Measurements from ENCODE around the gene BTK.
"Not testable (repeated sequence)": the region's sequence is repeated elsewhere in the genome, so short reads cannot be mapped to it uniquely, and the experiment has no call there.

The BTK gene

DNA sequence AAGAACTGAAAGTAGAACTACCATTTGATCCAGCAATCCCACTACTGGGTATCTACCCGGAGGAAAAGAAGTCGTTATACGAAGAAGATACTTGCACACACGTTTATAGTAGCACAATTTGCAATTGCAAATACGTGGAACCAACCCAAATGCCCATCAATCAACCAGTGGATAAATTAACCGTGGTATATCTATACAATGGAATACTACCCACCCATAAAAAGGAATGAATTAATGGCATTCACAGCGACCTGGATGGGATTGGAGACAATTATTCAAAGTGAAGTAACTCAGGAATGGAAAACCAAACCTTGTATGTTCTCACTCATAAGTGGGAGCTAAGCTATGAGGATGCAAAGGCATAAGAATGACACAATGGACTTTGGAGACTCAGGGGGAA, 51.7 kb downstream of the BTK start:
- DNase-seq, result not testable (repeated sequence)

DNA sequence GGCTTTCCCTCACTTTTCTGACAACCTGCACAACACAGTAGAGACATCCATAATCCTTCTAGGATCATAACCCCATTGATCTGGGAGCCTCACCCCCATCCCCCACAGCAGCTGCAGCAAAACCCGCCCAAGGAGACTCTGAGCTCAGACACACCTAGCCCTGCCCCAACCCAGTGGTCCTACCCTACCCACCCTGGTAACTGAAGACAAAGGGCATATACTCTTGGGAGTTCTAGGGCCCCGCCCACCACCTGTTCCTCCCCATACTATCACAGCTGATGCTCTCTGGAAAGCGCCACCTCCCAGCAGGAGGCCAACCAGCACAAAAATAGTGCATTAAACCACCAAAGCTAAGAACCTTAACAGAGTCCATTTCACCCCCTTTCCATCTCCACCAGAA, 59.4 kb downstream of the BTK start:
- not testable (repeated sequence) for DNase-seq

DNA sequence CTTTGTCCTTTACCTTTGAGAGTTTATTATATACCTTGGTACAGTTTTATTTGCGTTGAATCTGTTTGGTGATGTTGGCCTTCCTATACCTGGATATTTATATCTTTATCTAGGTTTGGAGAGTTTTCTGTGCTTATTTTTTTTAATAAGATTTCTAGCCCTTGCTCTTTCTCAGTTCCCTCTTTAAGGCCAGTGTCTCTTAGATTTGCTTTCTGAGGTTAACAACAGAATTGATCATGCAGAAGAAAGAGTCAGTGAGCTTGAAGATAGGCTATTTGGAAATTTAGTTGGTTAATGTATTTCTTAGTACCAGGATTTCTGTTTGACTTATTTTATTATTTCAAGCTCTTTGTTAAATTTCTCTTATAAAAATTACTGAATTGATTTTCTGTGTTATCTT, 82.2 kb downstream of the BTK start:
- no peak for DNase-seq

Measured in fibroblast of upper back skin (primary cell).